ENCODE results near the gene CD209. TPM values are rescaled to one million over a fixed set of nuclear protein-coding genes. Genes with fewer than 3 reads are reported as not detected.

CD209 gene
- total and polyA plus RNA-seq, 2 donors (not counting 1 experiment from before 2014, with no cell fraction given): not detected

GRCh38 chr19:7703332-7703731 is 44.0 kb downstream of the CD209 start:
- Histone ChIP-seq H2AFZ (ENCODE audit: low read length) (no peak overlapping the region), H4K20me1 (ENCODE audit: control insufficient read depth, extremely low read depth, insufficient read depth, low read length) (no peaks in the 10 kb centered on the region), H3K79me2 (ENCODE audit: control insufficient read depth, insufficient read depth, low read length) (no peaks in the 10 kb centered on the region), H3K36me3 (ENCODE audit: control insufficient read depth, insufficient read depth, low read length) (no peaks in the 10 kb centered on the region), H3K4me3 (replicated peaks in 1 of 4; ENCODE audit: control extremely low read depth in 1 of 4, insufficient read depth in 1 of 4, low read depth in 3 of 4, low read length in 4 of 4) (no peak overlapping the region), H3K4me2 (ENCODE audit: extremely low read depth, insufficient read depth, low read length) (no peak overlapping the region), H3K27ac (ENCODE audit: insufficient read depth, low read length) (no peak overlapping the region), H3K9ac (ENCODE audit: insufficient read depth, low read length) (no peak overlapping the region), H3K4me1 (ENCODE audit: control insufficient read depth, extremely low read depth, insufficient read depth, low read length) (no peaks in the 10 kb centered on the region), H3K9me3 (ENCODE audit: control insufficient read depth, insufficient read depth, low read depth, low read length) (no peaks in the 10 kb centered on the region), H3K27me3 (ENCODE audit: control insufficient read depth, insufficient read depth, low read length) (no peaks in the 10 kb centered on the region)
- no peak for DNase-seq (ENCODE audit: low read depth in 2 of 2)
- TF ChIP-seq CTCF (conservative IDR thresholded peaks at IDR 0.05 in 1 of 2, IDR thresholded peaks at IDR 0.05 in 1 of 2; ENCODE audit: low read depth in 1 of 2, low read length in 2 of 2) (no peak), EZH2 (IDR thresholded peaks at IDR 0.05; ENCODE audit: low read length, missing control alignments) (no peak)

DNA sequence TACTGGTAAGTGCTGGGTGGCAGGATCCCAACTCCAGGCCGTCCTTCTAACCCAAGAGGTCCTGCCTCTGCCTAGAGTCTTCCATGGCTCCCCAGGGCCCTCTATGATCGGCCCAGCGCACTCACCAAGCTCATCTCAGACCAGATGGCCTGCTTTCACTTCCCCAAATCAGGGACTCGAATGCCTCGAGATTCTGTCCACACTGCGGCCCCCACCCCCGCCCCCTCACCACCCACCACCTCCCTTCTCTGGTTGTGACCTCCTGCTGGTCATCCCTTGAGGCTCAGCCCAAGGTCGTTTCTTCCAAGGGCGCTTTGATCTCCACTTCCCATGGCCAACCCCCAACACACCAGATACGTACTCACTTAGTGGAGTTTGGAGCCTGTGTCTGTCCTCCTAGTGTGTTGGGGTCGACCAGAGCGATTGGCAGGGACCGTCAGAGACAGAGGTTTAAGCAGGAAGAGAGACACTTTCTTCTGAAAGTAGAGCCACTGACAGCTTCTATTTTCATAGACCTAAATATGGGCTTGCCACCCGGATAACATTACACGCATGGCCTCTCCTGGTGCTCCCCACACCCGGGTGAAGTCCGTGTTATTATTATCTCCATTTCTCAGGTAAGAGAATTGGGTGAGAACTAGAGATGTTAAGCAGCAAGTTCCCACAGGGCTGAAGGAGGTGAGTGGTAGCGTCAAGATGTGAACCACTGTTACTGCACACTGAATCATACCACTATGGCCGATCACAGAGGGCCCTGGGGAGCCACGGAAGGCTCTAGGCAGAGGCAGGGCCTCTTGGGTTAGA is 45.5 kb downstream of the CD209 start, which contains the start of gene FCER2:
TSS of gene FCER2 (minus strand) at position 478 of the 804 bp plus-strand sequence. CDS start 2,371 bp downstream, outside the sequence.
- no peaks in the 10 kb centered on the region for H4K20me1 ChIP-seq (ENCODE audit: control insufficient read depth, extremely low read depth, insufficient read depth, low read length)
- no peak within 1 kb of the TSS for H3K4me2 ChIP-seq (ENCODE audit: extremely low read depth, insufficient read depth, low read length)
- H3K79me2 ChIP-seq (ENCODE audit: control insufficient read depth, insufficient read depth, low read length): no peaks in the 10 kb centered on the region
- H3K36me3 ChIP-seq (ENCODE audit: control insufficient read depth, insufficient read depth, low read length): no peaks in the 10 kb centered on the region
- no peaks in the 10 kb centered on the region for H3K4me1 ChIP-seq (ENCODE audit: control insufficient read depth, extremely low read depth, insufficient read depth, low read length)
- DNase-seq (ENCODE audit: low read depth in 2 of 2): no peak
- no peaks in the 10 kb centered on the region for H3K9me3 ChIP-seq (ENCODE audit: control insufficient read depth, insufficient read depth, low read depth, low read length)
- TF ChIP-seq EZH2 (IDR thresholded peaks at IDR 0.05; ENCODE audit: low read length, missing control alignments) (no peak), CTCF (conservative IDR thresholded peaks at IDR 0.05 in 1 of 2, IDR thresholded peaks at IDR 0.05 in 1 of 2; ENCODE audit: low read depth in 1 of 2, low read length in 2 of 2) (no peak)
- H3K4me3 ChIP-seq (replicated peaks in 1 of 4; ENCODE audit: control extremely low read depth in 1 of 4, insufficient read depth in 1 of 4, low read depth in 3 of 4, low read length in 4 of 4): no peak within 1 kb of the TSS
- no peaks in the 10 kb centered on the region for H3K27me3 ChIP-seq (ENCODE audit: control insufficient read depth, insufficient read depth, low read length)
- no peak within 1 kb of the TSS for H3K27ac ChIP-seq (ENCODE audit: insufficient read depth, low read length)
- H2AFZ ChIP-seq (ENCODE audit: low read length): no peak within 1 kb of the TSS
- no peak within 1 kb of the TSS for H3K9ac ChIP-seq (ENCODE audit: insufficient read depth, low read length)

DNA sequence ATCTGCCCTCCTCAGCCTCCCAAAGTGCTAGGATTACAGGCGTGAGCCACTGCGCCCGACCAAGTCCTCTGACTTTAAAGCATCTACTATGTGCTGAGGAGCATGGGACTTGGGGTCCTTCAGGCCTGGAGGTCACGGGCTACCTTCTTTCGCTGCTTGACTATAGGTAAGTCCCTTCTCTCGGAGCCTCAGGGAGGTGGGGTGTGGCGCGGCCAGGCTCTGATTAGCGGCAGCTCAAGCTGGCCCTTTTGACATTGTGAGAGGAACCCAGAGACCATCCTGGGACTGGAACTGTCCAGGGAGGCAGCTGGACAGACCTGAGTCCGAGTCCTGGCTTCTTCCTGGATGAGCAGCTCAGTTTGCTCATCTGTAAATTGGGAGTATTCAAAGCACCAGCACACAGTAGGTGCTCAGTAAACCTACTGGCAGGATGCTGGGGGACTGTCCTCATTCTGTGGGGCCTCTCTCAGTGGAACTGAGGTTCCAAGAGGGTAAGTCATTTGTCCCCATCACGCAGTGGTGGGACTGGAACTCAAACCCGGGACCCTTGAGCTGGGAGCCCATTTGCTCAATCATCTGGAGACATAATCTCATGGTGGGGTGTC is 46.2 kb downstream of the CD209 start:
- no peak overlapping the region for H3K4me2 ChIP-seq (ENCODE audit: extremely low read depth, insufficient read depth, low read length)
- no peak overlapping the region for H3K27ac ChIP-seq (ENCODE audit: insufficient read depth, low read length)
- H3K27me3 ChIP-seq (ENCODE audit: control insufficient read depth, insufficient read depth, low read length): no peaks in the 10 kb centered on the region
- no peaks in the 10 kb centered on the region for H4K20me1 ChIP-seq (ENCODE audit: control insufficient read depth, extremely low read depth, insufficient read depth, low read length)
- H3K79me2 ChIP-seq (ENCODE audit: control insufficient read depth, insufficient read depth, low read length): no peaks in the 10 kb centered on the region
- no peak overlapping the region for H3K4me3 ChIP-seq (replicated peaks in 1 of 4; ENCODE audit: control extremely low read depth in 1 of 4, insufficient read depth in 1 of 4, low read depth in 3 of 4, low read length in 4 of 4)
- DNase-seq (ENCODE audit: low read depth in 2 of 2): no peak
- H3K36me3 ChIP-seq (ENCODE audit: control insufficient read depth, insufficient read depth, low read length): no peaks in the 10 kb centered on the region
- TF ChIP-seq CTCF (conservative IDR thresholded peaks at IDR 0.05 in 1 of 2, IDR thresholded peaks at IDR 0.05 in 1 of 2; ENCODE audit: low read depth in 1 of 2, low read length in 2 of 2) (no peak), EZH2 (IDR thresholded peaks at IDR 0.05; ENCODE audit: low read length, missing control alignments) (no peak)
- H3K9me3 ChIP-seq (ENCODE audit: control insufficient read depth, insufficient read depth, low read depth, low read length): no peaks in the 10 kb centered on the region
- H3K9ac ChIP-seq (ENCODE audit: insufficient read depth, low read length): no peak overlapping the region
- no peaks in the 10 kb centered on the region for H3K4me1 ChIP-seq (ENCODE audit: control insufficient read depth, extremely low read depth, insufficient read depth, low read length)
- no peak overlapping the region for H2AFZ ChIP-seq (ENCODE audit: low read length)

Measured in fibroblast of lung (primary cell).